Measurements from ENCODE around the gene GAGE12D. TPM values are rescaled to one million over a fixed set of nuclear protein-coding genes. Genes with fewer than 3 reads are reported as not detected.
"Not testable (repeated sequence)": the region's sequence is repeated elsewhere in the genome, so short reads cannot be mapped to it uniquely, and the experiment has no call there.

Gene GAGE12D, protein sequence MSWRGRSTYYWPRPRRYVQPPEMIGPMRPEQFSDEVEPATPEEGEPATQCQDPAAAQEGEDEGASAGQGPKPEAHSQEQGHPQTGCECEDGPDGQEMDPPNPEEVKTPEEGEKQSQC
- not detected for total RNA-seq

DNA sequence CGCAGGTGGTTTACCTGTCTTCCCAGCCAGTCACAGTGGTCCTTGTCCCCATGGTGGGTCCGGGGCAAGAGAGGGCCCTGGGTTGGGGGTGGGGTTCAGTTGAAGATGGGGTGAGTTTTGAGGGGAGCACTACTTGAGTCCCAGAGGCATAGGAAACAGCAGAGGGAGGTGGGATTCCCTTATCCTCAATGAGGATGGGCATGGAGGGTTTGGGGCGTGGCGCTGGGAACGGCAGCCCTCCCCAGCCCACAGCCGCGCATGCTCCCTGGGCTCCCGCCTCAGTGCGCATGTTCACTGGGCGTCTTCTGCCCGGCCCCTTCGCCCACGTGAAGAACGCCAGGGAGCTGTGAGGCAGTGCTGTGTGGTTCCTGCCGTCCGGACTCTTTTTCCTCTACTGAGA lies at the start of gene GAGE12D:
Gene GAGE12D (plus strand): TSS at position 301 of the 400 bp plus-strand sequence. CDS start 1,155 bp downstream, outside the sequence.
- H3K4me3 ChIP-seq (ENCODE audit: low read depth, poor library complexity, severe bottlenecking); DNase-seq (ENCODE audit: low spot score in 2 of 2); intact Hi-C loops (cut with DNase I; ENCODE audit: low total_unique reads): not testable (repeated sequence)
- WGBS, 2 donors: no CpG with 5 or more reads among the region's 16 CpGs

DNA sequence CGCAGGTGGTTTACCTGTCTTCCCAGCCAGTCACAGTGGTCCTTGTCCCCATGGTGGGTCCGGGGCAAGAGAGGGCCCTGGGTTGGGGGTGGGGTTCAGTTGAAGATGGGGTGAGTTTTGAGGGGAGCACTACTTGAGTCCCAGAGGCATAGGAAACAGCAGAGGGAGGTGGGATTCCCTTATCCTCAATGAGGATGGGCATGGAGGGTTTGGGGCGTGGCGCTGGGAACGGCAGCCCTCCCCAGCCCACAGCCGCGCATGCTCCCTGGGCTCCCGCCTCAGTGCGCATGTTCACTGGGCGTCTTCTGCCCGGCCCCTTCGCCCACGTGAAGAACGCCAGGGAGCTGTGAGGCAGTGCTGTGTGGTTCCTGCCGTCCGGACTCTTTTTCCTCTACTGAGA lies 9.7 kb upstream of the GAGE12D start, which contains the start of gene GAGE12C:
Gene GAGE12C (plus strand): TSS at position 301 of the 400 bp plus-strand sequence. CDS start 1,155 bp downstream, outside the sequence.
- intact Hi-C loops (cut with DNase I; ENCODE audit: low total_unique reads); DNase-seq (ENCODE audit: low spot score in 2 of 2); H3K4me3 ChIP-seq (ENCODE audit: low read depth, poor library complexity, severe bottlenecking): not testable (repeated sequence)
- WGBS, 2 donors: no CpG with 5 or more reads among the region's 16 CpGs

DNA sequence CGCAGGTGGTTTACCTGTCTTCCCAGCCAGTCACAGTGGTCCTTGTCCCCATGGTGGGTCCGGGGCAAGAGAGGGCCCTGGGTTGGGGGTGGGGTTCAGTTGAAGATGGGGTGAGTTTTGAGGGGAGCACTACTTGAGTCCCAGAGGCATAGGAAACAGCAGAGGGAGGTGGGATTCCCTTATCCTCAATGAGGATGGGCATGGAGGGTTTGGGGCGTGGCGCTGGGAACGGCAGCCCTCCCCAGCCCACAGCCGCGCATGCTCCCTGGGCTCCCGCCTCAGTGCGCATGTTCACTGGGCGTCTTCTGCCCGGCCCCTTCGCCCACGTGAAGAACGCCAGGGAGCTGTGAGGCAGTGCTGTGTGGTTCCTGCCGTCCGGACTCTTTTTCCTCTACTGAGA lies 9.5 kb downstream of the GAGE12D start, which contains the start of gene GAGE12E:
Gene GAGE12E (plus strand): TSS at position 301 of the 400 bp plus-strand sequence. CDS start 1,155 bp downstream, outside the sequence.
- H3K4me3 ChIP-seq (ENCODE audit: low read depth, poor library complexity, severe bottlenecking); intact Hi-C loops (cut with DNase I; ENCODE audit: low total_unique reads); DNase-seq (ENCODE audit: low spot score in 2 of 2): not testable (repeated sequence)
- no CpG with 5 or more reads among the region's 16 CpGs for WGBS, 2 donors

DNA sequence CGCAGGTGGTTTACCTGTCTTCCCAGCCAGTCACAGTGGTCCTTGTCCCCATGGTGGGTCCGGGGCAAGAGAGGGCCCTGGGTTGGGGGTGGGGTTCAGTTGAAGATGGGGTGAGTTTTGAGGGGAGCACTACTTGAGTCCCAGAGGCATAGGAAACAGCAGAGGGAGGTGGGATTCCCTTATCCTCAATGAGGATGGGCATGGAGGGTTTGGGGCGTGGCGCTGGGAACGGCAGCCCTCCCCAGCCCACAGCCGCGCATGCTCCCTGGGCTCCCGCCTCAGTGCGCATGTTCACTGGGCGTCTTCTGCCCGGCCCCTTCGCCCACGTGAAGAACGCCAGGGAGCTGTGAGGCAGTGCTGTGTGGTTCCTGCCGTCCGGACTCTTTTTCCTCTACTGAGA lies 19.0 kb downstream of the GAGE12D start, which contains the start of gene GAGE12F:
Gene GAGE12F (plus strand): TSS at position 301 of the 400 bp plus-strand sequence. CDS start 1,155 bp downstream, outside the sequence.
- intact Hi-C loops (cut with DNase I; ENCODE audit: low total_unique reads); H3K4me3 ChIP-seq (ENCODE audit: low read depth, poor library complexity, severe bottlenecking); DNase-seq (ENCODE audit: low spot score in 2 of 2): not testable (repeated sequence)
- WGBS, 2 donors: no CpG with 5 or more reads among the region's 16 CpGs

DNA sequence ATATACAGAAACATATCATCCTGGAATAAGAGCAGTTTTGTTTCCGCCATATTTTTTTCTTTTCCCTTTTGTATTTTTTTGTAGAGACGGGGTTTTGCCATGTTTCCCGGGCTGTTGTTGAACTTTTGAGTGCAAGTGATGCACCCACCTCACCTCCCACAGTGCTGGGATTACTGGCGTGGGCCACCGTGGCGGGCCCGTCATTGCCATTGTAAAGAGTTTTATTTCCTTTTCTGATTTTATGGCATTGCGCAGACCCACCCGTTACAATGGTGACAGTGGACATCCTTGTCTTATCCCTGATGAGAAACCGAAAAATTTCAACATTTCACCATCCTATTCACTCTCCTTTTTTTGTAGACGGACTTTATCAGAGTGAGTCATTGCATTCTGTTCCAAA lies 27.2 kb downstream of the GAGE12D start:
- H3K4me3 ChIP-seq (ENCODE audit: low read depth, poor library complexity, severe bottlenecking); DNase-seq (ENCODE audit: low spot score in 2 of 2); intact Hi-C loops (cut with DNase I; ENCODE audit: low total_unique reads): not testable (repeated sequence)
- 98% methylated on average over 7 of the region's 11 CpGs; no CpG with 5 or more reads in 1 of the 2 donors for WGBS, 2 donors

DNA sequence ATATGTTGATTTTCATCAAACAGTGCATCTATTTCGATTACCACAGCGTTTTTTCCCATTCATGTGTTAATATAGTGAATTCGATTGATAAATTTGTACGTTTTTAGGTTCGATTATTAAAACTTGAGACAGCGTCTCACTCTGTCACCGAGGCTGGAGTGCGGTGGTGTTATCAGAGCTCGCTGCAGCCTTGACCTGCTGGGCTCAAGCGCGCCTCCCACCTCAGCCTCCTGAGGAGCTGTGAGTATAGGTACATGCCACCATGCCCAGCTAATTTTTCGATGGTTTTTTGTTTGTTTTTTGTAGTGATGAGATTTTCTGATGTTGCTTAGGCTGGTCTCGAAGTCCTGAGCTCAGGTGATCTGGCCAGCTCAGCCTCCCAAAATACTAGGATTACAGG lies 27.6 kb downstream of the GAGE12D start:
- WGBS, 2 donors: 99% methylated on average over 10 of the region's 13 CpGs; no CpG with 5 or more reads in 1 of the 2 donors
- DNase-seq (ENCODE audit: low spot score in 2 of 2); H3K4me3 ChIP-seq (ENCODE audit: low read depth, poor library complexity, severe bottlenecking); intact Hi-C loops (cut with DNase I; ENCODE audit: low total_unique reads): not testable (repeated sequence)

DNA sequence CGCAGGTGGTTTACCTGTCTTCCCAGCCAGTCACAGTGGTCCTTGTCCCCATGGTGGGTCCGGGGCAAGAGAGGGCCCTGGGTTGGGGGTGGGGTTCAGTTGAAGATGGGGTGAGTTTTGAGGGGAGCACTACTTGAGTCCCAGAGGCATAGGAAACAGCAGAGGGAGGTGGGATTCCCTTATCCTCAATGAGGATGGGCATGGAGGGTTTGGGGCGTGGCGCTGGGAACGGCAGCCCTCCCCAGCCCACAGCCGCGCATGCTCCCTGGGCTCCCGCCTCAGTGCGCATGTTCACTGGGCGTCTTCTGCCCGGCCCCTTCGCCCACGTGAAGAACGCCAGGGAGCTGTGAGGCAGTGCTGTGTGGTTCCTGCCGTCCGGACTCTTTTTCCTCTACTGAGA lies 28.6 kb downstream of the GAGE12D start, which contains the start of gene GAGE12G:
Gene GAGE12G (plus strand): TSS at position 301 of the 400 bp plus-strand sequence. CDS start 1,155 bp downstream, outside the sequence.
- no CpG with 5 or more reads among the region's 16 CpGs for WGBS, 2 donors
- DNase-seq (ENCODE audit: low spot score in 2 of 2); H3K4me3 ChIP-seq (ENCODE audit: low read depth, poor library complexity, severe bottlenecking); intact Hi-C loops (cut with DNase I; ENCODE audit: low total_unique reads): not testable (repeated sequence)

DNA sequence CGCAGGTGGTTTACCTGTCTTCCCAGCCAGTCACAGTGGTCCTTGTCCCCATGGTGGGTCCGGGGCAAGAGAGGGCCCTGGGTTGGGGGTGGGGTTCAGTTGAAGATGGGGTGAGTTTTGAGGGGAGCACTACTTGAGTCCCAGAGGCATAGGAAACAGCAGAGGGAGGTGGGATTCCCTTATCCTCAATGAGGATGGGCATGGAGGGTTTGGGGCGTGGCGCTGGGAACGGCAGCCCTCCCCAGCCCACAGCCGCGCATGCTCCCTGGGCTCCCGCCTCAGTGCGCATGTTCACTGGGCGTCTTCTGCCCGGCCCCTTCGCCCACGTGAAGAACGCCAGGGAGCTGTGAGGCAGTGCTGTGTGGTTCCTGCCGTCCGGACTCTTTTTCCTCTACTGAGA lies 38.1 kb downstream of the GAGE12D start, which contains the start of gene GAGE12H:
Gene GAGE12H (plus strand): TSS at position 301 of the 400 bp plus-strand sequence. CDS start 1,155 bp downstream, outside the sequence.
- DNase-seq (ENCODE audit: low spot score in 2 of 2); intact Hi-C loops (cut with DNase I; ENCODE audit: low total_unique reads); H3K4me3 ChIP-seq (ENCODE audit: low read depth, poor library complexity, severe bottlenecking): not testable (repeated sequence)
- no CpG with 5 or more reads among the region's 16 CpGs for WGBS, 2 donors

DNA sequence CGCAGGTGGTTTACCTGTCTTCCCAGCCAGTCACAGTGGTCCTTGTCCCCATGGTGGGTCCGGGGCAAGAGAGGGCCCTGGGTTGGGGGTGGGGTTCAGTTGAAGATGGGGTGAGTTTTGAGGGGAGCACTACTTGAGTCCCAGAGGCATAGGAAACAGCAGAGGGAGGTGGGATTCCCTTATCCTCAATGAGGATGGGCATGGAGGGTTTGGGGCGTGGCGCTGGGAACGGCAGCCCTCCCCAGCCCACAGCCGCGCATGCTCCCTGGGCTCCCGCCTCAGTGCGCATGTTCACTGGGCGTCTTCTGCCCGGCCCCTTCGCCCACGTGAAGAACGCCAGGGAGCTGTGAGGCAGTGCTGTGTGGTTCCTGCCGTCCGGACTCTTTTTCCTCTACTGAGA lies 47.7 kb downstream of the GAGE12D start, which contains the start of gene GAGE2A:
Gene GAGE2A (plus strand): TSS at position 301 of the 400 bp plus-strand sequence. CDS start 1,155 bp downstream, outside the sequence.
- WGBS, 2 donors: no CpG with 5 or more reads among the region's 16 CpGs
- DNase-seq (ENCODE audit: low spot score in 2 of 2); H3K4me3 ChIP-seq (ENCODE audit: low read depth, poor library complexity, severe bottlenecking); intact Hi-C loops (cut with DNase I; ENCODE audit: low total_unique reads): not testable (repeated sequence)

DNA sequence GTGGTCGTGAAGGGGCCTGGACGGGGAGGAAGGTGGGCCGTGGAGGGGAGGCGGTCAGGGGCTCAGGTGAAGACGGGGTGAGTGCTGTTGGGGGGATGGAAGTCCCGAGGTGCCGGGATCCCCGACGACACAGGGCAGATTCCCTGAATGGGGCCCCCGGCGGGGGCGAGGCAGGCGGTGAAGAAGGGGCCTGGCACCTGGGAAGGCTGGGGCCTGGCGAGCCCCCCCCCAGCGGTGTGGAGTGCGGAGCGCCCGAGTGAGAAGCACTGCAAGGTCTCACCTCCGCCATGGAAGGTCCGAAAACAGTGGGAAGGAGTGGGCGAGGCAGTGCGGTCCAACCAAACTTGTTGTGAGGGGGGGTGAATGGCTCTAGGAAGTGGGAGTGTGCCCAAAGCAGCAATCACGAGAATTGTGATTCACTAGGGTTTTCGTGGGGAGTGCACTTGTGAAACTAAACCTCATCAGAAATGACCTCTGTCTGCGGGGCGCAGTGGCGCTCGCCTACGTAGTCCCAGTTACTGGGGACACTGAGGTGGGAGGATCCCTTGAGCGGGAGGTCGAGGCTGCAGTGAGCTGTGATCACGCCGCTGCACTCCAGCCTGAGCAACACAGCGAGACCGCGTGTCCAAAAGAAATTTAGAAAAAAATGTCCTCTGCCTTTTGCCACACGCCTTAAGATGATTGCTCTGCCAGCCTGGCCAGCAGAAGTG lies 48.4 kb downstream of the GAGE12D start:
- WGBS, 2 donors: 90 to 94% methylated on average over 27 to 32 of the region's 37 CpGs
- peak in 1 of 2 donors; percentile 91 for DNase-seq (ENCODE audit: low spot score in 2 of 2)
- H3K4me3 ChIP-seq (ENCODE audit: low read depth, poor library complexity, severe bottlenecking); intact Hi-C loops (cut with DNase I; ENCODE audit: low total_unique reads): not testable (repeated sequence)

DNA sequence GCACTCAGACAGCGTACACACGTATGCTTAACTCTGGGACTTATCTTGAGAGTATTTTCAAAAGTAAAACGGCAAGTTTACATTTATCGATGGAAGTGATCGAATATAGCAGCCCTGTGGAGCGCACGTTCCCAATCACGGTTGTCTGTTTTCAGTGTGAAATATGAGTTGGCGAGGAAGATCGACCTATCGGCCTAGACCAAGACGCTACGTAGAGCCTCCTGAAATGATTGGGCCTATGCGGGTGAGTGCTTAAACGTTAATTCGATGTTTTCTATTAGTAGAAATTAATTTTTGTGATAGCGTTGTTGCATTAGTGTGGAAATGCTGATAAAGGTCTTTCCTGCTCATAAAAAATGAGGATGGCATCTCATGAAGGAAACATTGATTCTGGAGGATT lies 49.0 kb downstream of the GAGE12D start:
- WGBS, 2 donors: 88 to 97% methylated on average over 14 to 15 of the region's 17 CpGs
- intact Hi-C loops (cut with DNase I; ENCODE audit: low total_unique reads); H3K4me3 ChIP-seq (ENCODE audit: low read depth, poor library complexity, severe bottlenecking); DNase-seq (ENCODE audit: low spot score in 2 of 2): not testable (repeated sequence)

Other genes with a start within 250 kb of the GAGE12D start
- not detected for gene GAGE10, start 238.1 kb upstream of the GAGE12D start, total RNA-seq
- not detected for gene GAGE12J, start 219.7 kb upstream of the GAGE12D start, total RNA-seq
- not detected for gene GAGE13, start 210.2 kb upstream of the GAGE12D start, total RNA-seq
- gene GAGE12C, start 9.6 kb upstream of the GAGE12D start, total RNA-seq: not detected
- not detected for gene GAGE12E, start 9.6 kb downstream of the GAGE12D start, total RNA-seq
- not detected for gene GAGE12F, start 19.1 kb downstream of the GAGE12D start, total RNA-seq
- not detected for gene GAGE12G, start 28.7 kb downstream of the GAGE12D start, total RNA-seq
- gene GAGE12H, start 38.2 kb downstream of the GAGE12D start, total RNA-seq: not detected
- not detected for gene GAGE2A, start 47.8 kb downstream of the GAGE12D start, total RNA-seq
- not detected for gene GAGE1, start 57.3 kb downstream of the GAGE12D start, total RNA-seq
- not detected for gene PAGE1, start 154.3 kb downstream of the GAGE12D start, total RNA-seq

Data from lower leg skin (tissue), 4 donors.